NCI-H526 treated with DMSO at 0.1 percent for 48 hours (cell line): ENCODE results near the gene RPP40.
A peak's percentile ranks its signal among the peaks of the same experiment; 100 is the strongest.

Experiments used
- DNase-seq: peaks from one replicate; lab custom pipeline; 2025; lab: John Stamatoyannopoulos, UW

RPP40 gene

GRCh38 chr6:4969609-4970285 lies 34.1 kb downstream of the RPP40 start:
- no peak for DNase-seq

- no peak for DNase-seq
Observed at GRCh38 chr6:4967301-4968030, 36.4 kb downstream of the RPP40 start.

GRCh38 chr6:4965562-4966389 lies 38.1 kb downstream of the RPP40 start:
- DNase-seq, result no peak

GRCh38 chr6:4964675-4965561 lies 38.9 kb downstream of the RPP40 start:
- DNase-seq, result no peak

- DNase-seq, result no peak
Observed at GRCh38 chr6:4962905-4963304, 40.9 kb downstream of the RPP40 start.

GRCh38 chr6:4961322-4962168 lies 42.3 kb downstream of the RPP40 start:
- DNase-seq, result no peak

- no peak for DNase-seq
Observed at GRCh38 chr6:4958624-4959023, 45.2 kb downstream of the RPP40 start.

- DNase-seq, result no peak
Observed at GRCh38 chr6:4957521-4958231, 46.2 kb downstream of the RPP40 start.

- DNase-seq, result no peak
Observed at GRCh38 chr6:4956625-4957024, 47.2 kb downstream of the RPP40 start.

GRCh38 chr6:4953440-4953839 lies 50.4 kb downstream of the RPP40 start:
- DNase-seq, result no peak

GRCh38 chr6:4950836-4951533 lies 52.9 kb downstream of the RPP40 start:
- DNase-seq, result no peak

- no peak for DNase-seq
Observed at GRCh38 chr6:4950076-4950475, 53.8 kb downstream of the RPP40 start.

GRCh38 chr6:4948781-4949450 lies 54.9 kb downstream of the RPP40 start:
- DNase-seq, result peak; percentile 94

- no peak for DNase-seq
Observed at GRCh38 chr6:4947716-4948115, 56.1 kb downstream of the RPP40 start.

GRCh38 chr6:4946521-4946920 lies 57.3 kb downstream of the RPP40 start:
- no peak for DNase-seq
